ENCODE measurements around the gene GMDS. TPM values are rescaled to one million over a fixed set of nuclear protein-coding genes. Genes with fewer than 3 reads are reported as not detected.

The GMDS gene
- total and polyA plus RNA-seq, 2 of the 8 experiments (the other 6 are each of a cell fraction or from before 2014, with no cell fraction given) = 16.8 to 50.0 TPM

DNA sequence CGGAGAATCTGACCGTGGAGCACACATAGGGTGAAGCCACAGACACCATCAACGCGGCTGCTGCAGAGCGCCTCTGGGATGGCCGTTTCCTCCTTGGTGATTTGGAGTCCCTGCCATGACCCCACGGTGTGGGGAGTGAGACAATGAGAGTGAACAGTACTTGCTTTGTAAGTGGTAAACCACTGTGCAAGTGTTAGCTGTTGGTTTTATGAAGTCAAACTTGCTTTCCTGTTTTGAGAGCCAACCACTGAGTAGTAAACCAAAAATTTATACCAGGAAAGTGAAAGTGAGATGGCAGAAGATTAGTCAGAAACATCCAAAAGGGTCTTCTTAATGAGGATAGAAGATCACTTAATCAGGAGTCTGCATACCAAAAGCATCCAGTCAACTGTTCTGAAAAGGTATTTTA, 475.0 kb downstream of the GMDS start (continued):
- TF ChIP-seq TAF7 (optimal IDR thresholded peaks at IDR 0.05; ENCODE audit: borderline replicate concordance, low read depth, low read length) (no peak), CHD7 (IDR thresholded peaks at IDR 0.05; ENCODE audit: insufficient replicate concordance, low read length) (no peak)
